Activated T-cell treated with anti-CD3 and anti-CD28 coated beads, Interleukin-2, amount 50 U/mL, for 4 hours (primary cell): ENCODE data around the gene TMEM245. TPM values are rescaled to one million over a fixed set of nuclear protein-coding genes. Genes with fewer than 3 reads are reported as not detected.

Source experiments
- ATAC-seq, 2 donors: fragments of 200-7000 bp; cut with Tn5 transposase; one replicate each; pipeline ENCODE4 v1.10.0; 2021
- DNase-seq: peaks from one replicate; pipeline ENCODE4 v3.0.0-alpha.2; 2020
- H3K27me3 Mint-ChIP-seq: one replicate; pipeline ENCODE4 v1.8.0; 2021; ENCODE audit warnings: low read depth, mixed read lengths
- H3K36me3 Mint-ChIP-seq: one replicate; pipeline ENCODE4 v1.8.0; 2022; ENCODE audit warnings: mixed read lengths; ENCODE audit not compliant: insufficient read depth
- H3K4me1 Mint-ChIP-seq: one replicate; pipeline ENCODE4 v1.8.0; 2021; ENCODE audit warnings: low read depth, mixed read lengths
- H3K4me3 Mint-ChIP-seq: one replicate; pipeline ENCODE4 v1.8.0; 2021; ENCODE audit warnings: mild to moderate bottlenecking, moderate library complexity, mixed read lengths
- H3K9me3 Mint-ChIP-seq: one replicate; pipeline ENCODE4 v1.8.0; 2021; ENCODE audit warnings: mixed read lengths
- total RNA-seq, 3 donors: library from RNA; stranded (reverse); gene quantifications; one replicate each; pipeline ENCODE4 v1.2.1, GENCODE V29; 2021

TMEM245 gene
- total RNA-seq, 3 donors from 2014 or later, result 18.7 to 19.6 (median 19.0) TPM

DNA sequence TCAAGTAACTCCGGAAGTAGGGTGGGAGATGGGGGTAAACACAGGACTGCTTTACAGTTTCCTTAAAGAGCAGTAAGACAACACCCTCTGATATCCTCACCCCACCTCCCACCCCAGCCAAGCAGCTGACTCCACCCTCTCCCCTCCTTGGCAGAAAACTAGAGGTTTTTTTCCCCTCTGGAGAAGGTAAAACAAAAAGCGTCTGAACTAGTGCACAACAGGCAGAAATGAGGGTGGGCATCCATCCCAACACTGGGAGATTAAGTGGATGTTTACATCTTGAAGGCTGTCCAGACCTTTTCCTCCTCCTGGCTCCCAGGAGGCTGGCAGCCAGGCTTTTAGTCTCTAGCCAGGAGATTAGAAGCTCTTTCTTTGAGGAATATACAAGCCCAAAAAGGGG is 92.6 kb downstream of the TMEM245 start:
- Mint-ChIP-seq H3K4me3 (no peak overlapping the region), H3K36me3 (peaks cover 28% of the 10 kb centered on the region)

DNA sequence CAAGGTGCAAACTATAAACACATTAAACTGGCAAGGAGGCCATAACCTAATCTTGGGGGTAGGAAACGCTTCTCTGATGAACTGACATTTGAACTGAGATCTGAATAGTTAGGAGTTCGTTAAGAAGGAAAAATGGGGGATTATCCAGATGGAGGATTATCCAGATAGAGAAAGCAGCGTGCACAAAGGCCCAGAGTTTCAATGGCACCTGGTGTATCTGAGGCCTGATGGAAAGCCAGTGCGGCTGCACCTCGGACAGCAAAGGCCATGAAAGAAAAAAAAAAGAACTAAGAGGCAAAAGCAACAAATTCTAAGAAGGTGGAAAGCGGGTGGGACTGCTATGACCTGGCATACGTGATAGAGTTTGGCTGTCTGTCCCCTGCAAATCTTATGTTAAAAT is 93.4 kb downstream of the TMEM245 start:
- ATAC-seq, result no peak
- Mint-ChIP-seq H3K9me3 (no peaks in the 10 kb centered on the region), H3K27me3 (no peaks in the 10 kb centered on the region), H3K4me3 (no peak overlapping the region), H3K36me3 (peaks cover 24% of the 10 kb centered on the region), H3K4me1 (peaks cover 12% of the 10 kb centered on the region)
- no peak for DNase-seq

More for the DNA sequence above, 92.6 kb downstream of the TMEM245 start:
- Mint-ChIP-seq H3K9me3 (no peaks in the 10 kb centered on the region), H3K4me1 (peaks cover 12% of the 10 kb centered on the region), H3K27me3 (no peaks in the 10 kb centered on the region)
- no peak for ATAC-seq
- no peak for DNase-seq

GRCh38 chr9:109022873-109023272 is 96.9 kb downstream of the TMEM245 start:
- DNase-seq, result no peak
- H3K36me3 Mint-ChIP-seq, result peaks cover 28% of the 10 kb centered on the region
- no peaks in the 10 kb centered on the region for H3K9me3 Mint-ChIP-seq

DNA sequence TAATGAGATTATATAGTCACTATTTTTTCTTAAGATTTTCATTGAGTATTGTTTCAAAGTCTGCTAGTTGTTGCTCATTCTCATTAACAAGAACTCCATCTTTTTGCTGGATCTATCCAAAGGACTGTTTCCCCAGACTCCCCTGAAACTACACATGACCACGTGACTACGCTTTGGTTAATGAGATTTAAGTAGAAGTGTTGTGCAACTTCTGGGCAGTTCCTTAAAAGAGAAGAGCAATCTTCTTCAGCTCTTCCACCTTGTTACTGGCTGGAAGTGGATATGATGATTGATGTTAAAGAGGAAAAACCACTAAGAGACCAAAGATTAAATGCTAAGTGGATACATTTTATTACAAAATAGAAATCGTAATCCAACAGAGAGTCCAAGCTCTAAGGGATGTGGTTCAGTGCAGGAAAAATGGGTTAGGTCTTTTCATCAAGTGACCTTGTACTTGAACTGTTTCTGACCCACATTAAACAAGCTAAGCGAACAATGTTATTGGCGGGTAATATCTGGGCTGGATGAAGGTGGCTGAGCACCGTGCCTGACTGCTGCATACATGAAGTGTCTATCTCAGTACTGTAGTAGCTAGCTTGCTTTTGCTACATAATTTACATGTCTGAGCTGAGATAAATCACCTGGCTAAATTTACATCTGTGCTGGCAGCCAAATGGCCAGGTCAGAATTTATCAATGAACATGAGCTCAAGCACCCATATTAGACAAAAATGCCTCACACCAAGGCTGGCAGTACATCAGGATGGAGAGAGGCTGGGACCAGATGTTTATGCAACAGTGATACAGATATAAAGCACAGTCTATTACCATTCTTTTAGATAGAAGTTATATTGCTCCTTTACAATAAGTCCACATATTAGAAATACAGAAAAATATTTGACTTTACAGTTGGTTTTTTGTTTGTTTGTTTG is 98.9 kb downstream of the TMEM245 start:
- Mint-ChIP-seq H3K4me1 (no peaks in the 10 kb centered on the region), H3K27me3 (no peaks in the 10 kb centered on the region), H3K36me3 (peaks cover 21% of the 10 kb centered on the region), H3K4me3 (no peak overlapping the region), H3K9me3 (no peaks in the 10 kb centered on the region)
- DNase-seq, result no peak
- ATAC-seq, result no peak

More at GRCh38 chr9:109022873-109023272, 96.9 kb downstream of the TMEM245 start:
- no peak for ATAC-seq
- Mint-ChIP-seq H3K27me3 (no peaks in the 10 kb centered on the region), H3K4me1 (peaks cover 7% of the 10 kb centered on the region), H3K4me3 (no peak overlapping the region)

DNA sequence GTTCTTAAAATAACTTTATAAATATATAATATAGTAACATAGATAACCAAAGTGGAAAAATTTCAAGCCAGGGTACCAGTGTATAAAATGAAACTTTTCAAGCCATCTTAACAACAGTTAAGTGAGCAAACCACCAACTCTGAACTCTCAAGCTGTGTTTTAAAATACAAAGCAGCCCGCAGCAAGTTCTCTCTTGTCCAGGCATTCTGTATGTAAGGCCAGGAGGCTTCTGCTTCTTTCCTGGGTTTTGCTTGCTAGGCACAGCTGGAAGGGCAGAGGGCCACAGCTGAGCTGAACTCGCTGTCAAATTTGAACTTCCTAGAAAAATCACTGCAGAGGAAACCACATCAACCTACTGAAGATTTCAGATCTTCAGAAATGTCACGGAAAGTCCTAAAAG is 99.6 kb downstream of the TMEM245 start:
- no peaks in the 10 kb centered on the region for H3K27me3 Mint-ChIP-seq
- no peak overlapping the region for H3K4me3 Mint-ChIP-seq
- ATAC-seq (no peak), DNase-seq (no peak)
- H3K36me3 Mint-ChIP-seq, result peaks cover 16% of the 10 kb centered on the region
- H3K4me1 Mint-ChIP-seq, result no peaks in the 10 kb centered on the region
- no peaks in the 10 kb centered on the region for H3K9me3 Mint-ChIP-seq

DNA sequence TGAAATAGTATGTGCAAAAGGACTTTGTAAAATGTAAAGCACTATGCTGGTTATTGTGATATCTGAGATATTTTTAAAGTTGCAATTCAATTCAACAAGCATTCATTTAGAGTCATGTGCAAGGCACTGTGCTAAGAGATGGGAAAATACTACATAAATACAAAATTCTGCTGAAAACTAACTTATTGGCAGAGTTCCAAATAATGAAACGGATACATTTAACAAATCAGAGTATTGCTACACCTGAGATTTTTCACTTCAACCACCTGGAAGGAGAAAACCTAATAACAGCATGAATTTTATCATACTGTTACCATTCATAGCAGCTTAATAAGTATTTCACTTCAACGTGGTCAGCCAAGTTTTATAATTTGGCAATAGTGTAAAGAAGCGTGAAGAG is 100.3 kb downstream of the TMEM245 start:
- Mint-ChIP-seq H3K4me3 (no peak overlapping the region), H3K36me3 (peaks cover 16% of the 10 kb centered on the region), H3K9me3 (no peaks in the 10 kb centered on the region), H3K4me1 (no peaks in the 10 kb centered on the region), H3K27me3 (no peaks in the 10 kb centered on the region)
- DNase-seq (no peak), ATAC-seq (no peak)

DNA sequence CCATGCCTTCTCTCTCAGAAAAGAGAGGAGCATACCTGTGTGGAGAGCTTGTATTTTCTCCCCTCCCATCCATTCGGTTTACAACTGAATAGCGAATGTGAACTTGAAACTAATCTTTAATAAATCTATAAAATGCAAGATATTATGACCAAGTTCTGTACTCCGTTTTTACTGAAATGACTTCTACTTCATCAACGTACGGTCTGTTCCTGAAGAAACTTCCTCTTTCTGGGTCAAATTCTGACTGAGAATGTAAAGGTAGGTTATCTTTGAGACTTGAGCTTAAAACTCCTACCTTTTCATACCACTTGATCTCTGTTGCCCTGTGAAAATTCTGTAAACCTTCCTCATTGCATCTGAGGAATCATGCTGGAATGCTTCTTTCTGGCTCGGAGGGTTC is 102.3 kb downstream of the TMEM245 start:
- Mint-ChIP-seq H3K4me1 (peaks cover 8% of the 10 kb centered on the region), H3K36me3 (peaks cover 13% of the 10 kb centered on the region), H3K4me3 (no peak overlapping the region), H3K27me3 (no peaks in the 10 kb centered on the region), H3K9me3 (no peaks in the 10 kb centered on the region)
- DNase-seq (no peak), ATAC-seq (no peak)

- H3K9me3 Mint-ChIP-seq, result no peaks in the 10 kb centered on the region
- H3K4me3 Mint-ChIP-seq, result no peak overlapping the region
- no peak for ATAC-seq
- DNase-seq, result no peak
- H3K27me3 Mint-ChIP-seq, result no peaks in the 10 kb centered on the region
- H3K4me1 Mint-ChIP-seq, result peaks cover 13% of the 10 kb centered on the region
- peaks cover 13% of the 10 kb centered on the region for H3K36me3 Mint-ChIP-seq
Observed at GRCh38 chr9:109017061-109017460, 102.7 kb downstream of the TMEM245 start.

GRCh38 chr9:109016132-109016531 is 103.6 kb downstream of the TMEM245 start:
- Mint-ChIP-seq H3K9me3 (no peaks in the 10 kb centered on the region), H3K4me3 (no peak overlapping the region), H3K4me1 (peaks cover 22% of the 10 kb centered on the region), H3K36me3 (peaks cover 13% of the 10 kb centered on the region), H3K27me3 (no peaks in the 10 kb centered on the region)
- no peak for ATAC-seq
- no peak for DNase-seq

- DNase-seq (no peak), ATAC-seq (no peak)
- H3K4me1 Mint-ChIP-seq, result peaks cover 32% of the 10 kb centered on the region
- H3K27me3 Mint-ChIP-seq, result no peaks in the 10 kb centered on the region
- H3K4me3 Mint-ChIP-seq, result peak overlapping the region; percentile 87
- H3K36me3 Mint-ChIP-seq, result peaks cover 8% of the 10 kb centered on the region
- no peaks in the 10 kb centered on the region for H3K9me3 Mint-ChIP-seq
Observed at GRCh38 chr9:109014608-109015280, 105.0 kb downstream of the TMEM245 start.

DNA sequence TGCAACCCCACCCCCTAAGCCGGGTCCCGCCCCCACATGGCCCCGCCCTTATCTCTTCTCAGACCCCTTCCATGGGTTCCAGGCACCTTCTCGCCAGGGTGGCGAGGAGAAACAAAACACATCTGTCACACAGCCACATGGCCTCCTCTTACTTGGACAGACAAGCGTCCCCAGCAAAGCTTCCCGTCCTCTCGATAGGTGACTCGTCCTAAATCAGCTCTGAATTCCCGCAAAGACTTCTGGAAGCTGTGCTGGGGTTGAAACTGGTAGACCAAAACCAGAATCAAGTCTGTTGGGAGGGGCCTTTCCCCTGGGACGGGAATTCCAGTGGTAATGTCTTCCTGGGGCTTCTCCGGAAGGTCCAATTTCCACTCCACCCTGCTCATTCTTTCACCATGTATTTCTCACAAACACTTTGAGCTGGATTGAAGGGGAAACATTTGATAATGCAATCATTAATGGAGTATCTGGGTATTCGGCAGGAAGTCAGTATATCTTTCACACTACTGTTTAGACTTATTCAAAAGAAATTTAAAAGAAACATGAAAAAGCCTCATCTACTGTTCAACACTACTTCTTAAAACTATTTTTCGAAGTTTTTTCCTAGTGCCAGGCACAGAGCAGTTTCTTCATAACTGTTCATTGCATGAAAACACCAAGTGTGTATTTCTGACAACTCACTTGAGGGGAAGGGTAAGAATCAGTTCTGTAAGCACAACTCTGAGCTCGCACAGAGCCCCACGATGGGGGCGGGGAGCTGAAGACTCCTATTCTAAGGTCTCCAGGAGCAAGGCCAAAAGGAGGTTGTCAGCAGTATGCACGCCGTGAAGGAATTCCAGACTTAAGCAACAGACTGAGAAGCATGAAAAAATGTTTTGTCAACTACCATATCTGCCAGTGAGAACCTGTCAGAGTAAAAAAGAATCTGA is 105.8 kb downstream of the TMEM245 start:
- Mint-ChIP-seq H3K27me3 (no peaks in the 10 kb centered on the region), H3K36me3 (peaks cover under 1% of the 10 kb centered on the region), H3K4me3 (peak overlapping the region; percentile 87), H3K9me3 (no peaks in the 10 kb centered on the region), H3K4me1 (peaks cover 32% of the 10 kb centered on the region)
- DNase-seq, result no peak
- no peak for ATAC-seq

- Mint-ChIP-seq H3K4me1 (peaks cover 32% of the 10 kb centered on the region), H3K9me3 (no peaks in the 10 kb centered on the region), H3K4me3 (peak within 1 kb of the TSS; percentile 94), H3K27me3 (no peaks in the 10 kb centered on the region), H3K36me3 (no peaks in the 10 kb centered on the region)
- DNase-seq, result peak; percentile 82
- peak; percentile 77 to 81 for ATAC-seq
Observed at GRCh38 chr9:109012876-109013678, 106.7 kb downstream of the TMEM245 start, which contains the start of gene CTNNAL1. CTNNAL1 (minus strand) TSS chr9:109013499; CDS start chr9:109013442, 57 bp downstream.
